H1 (cell line): ENCODE results near the gene IL1R1.

Experiments
- GABPA ChIP-seq: IDR thresholded peaks from 2 replicates; pipeline ENCODE4 v1.6.1; 2011; ENCODE audit warnings: mild to moderate bottlenecking, low read length, moderate library complexity, borderline replicate concordance; ENCODE audit not compliant: insufficient read depth
- HDAC6 ChIP-seq: IDR thresholded peaks from one replicate; pipeline ENCODE4 v1.7.1; 2012; ENCODE audit warnings: low read depth, mild to moderate bottlenecking, inconsistent platforms, low read length, moderate library complexity
- KDM1A ChIP-seq: fragments of 200-600, 300-600 bp; sonication (generic); IDR thresholded peaks from 2 replicates; pipeline ENCODE4 v1.7.1; 2016; ENCODE audit warnings: mild to moderate bottlenecking, low read length, borderline replicate concordance
- POLR2A ChIP-seq, 2 experiments: IDR thresholded peaks; 1 replicate in 1 of 2; 2 replicates in 1 of 2; pipeline ENCODE4 v1.6.1; 2011; ENCODE audit warnings: low read depth in 2 of 2, low read length in 2 of 2, mild to moderate bottlenecking in 2 of 2; ENCODE audit errors: control extremely low read depth in 1 of 2
- RAD21 ChIP-seq, 2 experiments: IDR thresholded peaks in 1 of 2; conservative IDR thresholded peaks in 1 of 2; 2 replicates each; pipeline ENCODE4 v1.6.1; 2011; ENCODE audit warnings: low read depth in 2 of 2, low read length in 2 of 2, improper control_type of control experiment in 1 of 2, inconsistent platforms in 1 of 2, mild to moderate bottlenecking in 1 of 2, moderate library complexity in 1 of 2
- SUZ12 ChIP-seq: fragments of 200-600 bp; sonication (generic); IDR thresholded peaks from 2 replicates; pipeline ENCODE4 v1.6.1; 2012; ENCODE audit warnings: mild to moderate bottlenecking, inconsistent platforms, low read length, moderate library complexity, mixed read lengths
- TCF12 ChIP-seq: IDR thresholded peaks from 2 replicates; pipeline ENCODE4 v1.6.1; 2011; ENCODE audit warnings: low read depth, mild to moderate bottlenecking, low read length
- YY1 ChIP-seq: IDR thresholded peaks from 2 replicates; pipeline ENCODE4 v1.6.1; 2011; ENCODE audit warnings: low read depth, mild to moderate bottlenecking, low read length
- TF ChIP-seq, protein P1 (sequence below), 3 experiments: IDR thresholded peaks; 1 replicate in 2 of 3; 2 replicates in 1 of 3; pipeline versions ENCODE4 v1.5.1 to v1.6.1; 2011; ENCODE audit warnings: low read length in 3 of 3, mild to moderate bottlenecking in 3 of 3, inconsistent platforms in 2 of 3, low read depth in 1 of 3, moderate library complexity in 1 of 3; ENCODE audit not compliant: insufficient read depth in 1 of 3; ENCODE audit errors: control extremely low read depth in 1 of 3

DNA sequence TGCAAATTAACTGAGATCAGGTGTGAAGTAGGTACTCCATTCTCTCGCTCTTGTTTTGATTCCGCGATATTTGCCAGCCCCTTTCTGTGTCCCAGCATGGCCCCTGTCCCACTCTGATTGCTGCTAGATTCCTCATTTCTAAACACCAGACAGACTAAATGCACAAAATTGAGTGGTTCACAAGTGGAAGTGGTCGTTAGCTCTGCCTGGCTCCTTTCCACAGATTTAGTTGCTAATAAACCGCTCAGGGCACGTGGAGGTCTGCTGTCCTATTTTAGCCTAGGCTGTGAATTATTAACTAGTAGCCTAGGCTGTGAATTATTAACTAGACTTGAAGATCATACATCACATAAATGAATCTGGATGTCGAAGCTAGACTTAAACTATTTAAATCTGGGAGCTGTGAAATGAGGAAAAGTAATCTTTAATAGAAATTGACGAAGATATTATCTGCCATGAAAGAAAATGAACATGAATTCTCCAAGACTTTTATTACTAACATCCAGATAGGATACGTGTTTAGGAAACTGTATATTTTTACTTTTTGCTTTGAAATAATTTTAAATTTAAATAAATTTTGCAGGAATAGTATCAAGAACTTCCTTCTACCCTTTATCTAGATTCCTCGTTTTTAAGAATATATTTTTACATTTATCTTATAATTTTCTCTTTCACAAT is 48.0 kb downstream of the IL1R1 start:
- no peak for TF ChIP-seq KDM1A
- no peak for TF ChIP-seq HDAC6
- TF ChIP-seq POLR2A (IDR thresholded peaks at IDR 0.05; ENCODE audit: control extremely low read depth in 1 of 2, low read depth in 2 of 2, low read length in 2 of 2), result no peak
- TF ChIP-seq GABPA, result no peak
- no peak for TF ChIP-seq TCF12
- TF ChIP-seq RAD21 (IDR thresholded peaks at IDR 0.05 in 1 of 2, conservative IDR thresholded peaks at IDR 0.05 in 1 of 2; ENCODE audit: low read depth in 2 of 2, low read length in 2 of 2), result no peak
- no peak for TF ChIP-seq SUZ12
- no peak for TF ChIP-seq YY1
- TF ChIP-seq, protein P1, sequence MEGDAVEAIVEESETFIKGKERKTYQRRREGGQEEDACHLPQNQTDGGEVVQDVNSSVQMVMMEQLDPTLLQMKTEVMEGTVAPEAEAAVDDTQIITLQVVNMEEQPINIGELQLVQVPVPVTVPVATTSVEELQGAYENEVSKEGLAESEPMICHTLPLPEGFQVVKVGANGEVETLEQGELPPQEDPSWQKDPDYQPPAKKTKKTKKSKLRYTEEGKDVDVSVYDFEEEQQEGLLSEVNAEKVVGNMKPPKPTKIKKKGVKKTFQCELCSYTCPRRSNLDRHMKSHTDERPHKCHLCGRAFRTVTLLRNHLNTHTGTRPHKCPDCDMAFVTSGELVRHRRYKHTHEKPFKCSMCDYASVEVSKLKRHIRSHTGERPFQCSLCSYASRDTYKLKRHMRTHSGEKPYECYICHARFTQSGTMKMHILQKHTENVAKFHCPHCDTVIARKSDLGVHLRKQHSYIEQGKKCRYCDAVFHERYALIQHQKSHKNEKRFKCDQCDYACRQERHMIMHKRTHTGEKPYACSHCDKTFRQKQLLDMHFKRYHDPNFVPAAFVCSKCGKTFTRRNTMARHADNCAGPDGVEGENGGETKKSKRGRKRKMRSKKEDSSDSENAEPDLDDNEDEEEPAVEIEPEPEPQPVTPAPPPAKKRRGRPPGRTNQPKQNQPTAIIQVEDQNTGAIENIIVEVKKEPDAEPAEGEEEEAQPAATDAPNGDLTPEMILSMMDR (IDR thresholded peaks at IDR 0.05; ENCODE audit: control extremely low read depth in 1 of 3, insufficient read depth in 1 of 3, low read depth in 1 of 3, low read length in 3 of 3), result no peak
